Uterus (tissue), 2 donors: ENCODE results near the gene PPP4R3A.

ENCODE experiments used
- CTCF ChIP-seq, 4 experiments: fragments of 200-600 bp in 2 of 4; fragments of 450-650 bp in 2 of 4; sonication (generic) in 2 of 4; IDR thresholded peaks; one replicate each; pipeline ENCODE4 v1.5.1; 2016 to 2019; ENCODE audit warnings: antibody characterized with exemption in 4 of 4, mild to moderate bottlenecking in 2 of 4, moderate library complexity in 1 of 4
- POLR2A ChIP-seq, 2 donors: fragments of 450-650 bp; IDR thresholded peaks; one replicate each; pipeline ENCODE4 v1.6.1; 2016; ENCODE audit warnings: antibody characterized with exemption in 2 of 2, mild to moderate bottlenecking in 1 of 2, moderate library complexity in 1 of 2

DNA sequence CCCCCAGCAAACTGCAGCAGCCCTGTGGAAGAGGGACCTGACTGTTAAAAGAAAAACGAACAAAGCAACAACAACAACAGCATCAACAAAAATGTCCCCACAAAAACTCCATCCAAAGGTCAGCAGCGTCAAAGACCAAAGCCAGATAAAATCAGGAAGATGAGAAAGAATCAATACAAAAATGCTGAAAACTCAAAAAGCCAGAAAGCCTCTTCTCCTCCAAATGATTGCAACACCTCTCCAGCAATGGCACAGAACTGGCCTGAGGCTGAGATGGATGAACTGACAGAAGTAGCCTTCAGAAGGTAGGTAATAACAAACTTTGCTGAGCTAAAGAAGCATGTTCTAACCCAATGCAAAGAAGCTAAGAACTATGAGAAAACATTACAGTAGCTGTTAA is 45.4 kb upstream of the PPP4R3A start:
- TF ChIP-seq CTCF (IDR thresholded peaks at IDR 0.05) (no peak), POLR2A (IDR thresholded peaks at IDR 0.05) (no peak)
